Measurements from ENCODE around the gene CFAP299. TPM values are rescaled to one million over a fixed set of nuclear protein-coding genes. Genes with fewer than 3 reads are reported as not detected.

CFAP299 gene
- total RNA-seq, 1 experiment from 2014 or later, result not detected

GRCh38 chr4:80576796-80577195 lies 241.3 kb downstream of the CFAP299 start:
- Histone ChIP-seq H3K4me1 (ENCODE audit: insufficient read depth, low read length, poor library complexity, severe bottlenecking) (no peaks in the 10 kb centered on the region), H3K27ac (ENCODE audit: low read depth, low read length, poor library complexity, severe bottlenecking) (no peak overlapping the region), H3K36me3 (ENCODE audit: insufficient read depth, low read length, poor library complexity, severe bottlenecking) (no peaks in the 10 kb centered on the region), H3K4me3 (ENCODE audit: low read depth, low read length, poor library complexity, severe bottlenecking) (no peak overlapping the region), H3K27me3 (replicated peaks; ENCODE audit: insufficient read depth, low read depth, low read length, poor library complexity) (no peaks in the 10 kb centered on the region), H3K9me3 (ENCODE audit: low read depth, low read length, poor library complexity, severe bottlenecking) (no peaks in the 10 kb centered on the region)
- TF ChIP-seq EZH2 (IDR thresholded peaks at IDR 0.05; ENCODE audit: borderline replicate concordance, low read depth, low read length, poor library complexity, severe bottlenecking) (no peak), CTCF (conservative IDR thresholded peaks at IDR 0.05; ENCODE audit: low read depth, low read length) (no peak)
- intact Hi-C loops (cut with micrococcal nuclease; ENCODE audit: unreplicated experiment), result no loop called here
- BruUV-seq (replicated peaks), result no TSS peak
- CTCF ChIA-PET, result no interaction called here
- POLR2A ChIA-PET (ENCODE audit: low non-redundant PET), result no interaction called here
- DNase-seq (ENCODE audit: low spot score), result no peak

DNA sequence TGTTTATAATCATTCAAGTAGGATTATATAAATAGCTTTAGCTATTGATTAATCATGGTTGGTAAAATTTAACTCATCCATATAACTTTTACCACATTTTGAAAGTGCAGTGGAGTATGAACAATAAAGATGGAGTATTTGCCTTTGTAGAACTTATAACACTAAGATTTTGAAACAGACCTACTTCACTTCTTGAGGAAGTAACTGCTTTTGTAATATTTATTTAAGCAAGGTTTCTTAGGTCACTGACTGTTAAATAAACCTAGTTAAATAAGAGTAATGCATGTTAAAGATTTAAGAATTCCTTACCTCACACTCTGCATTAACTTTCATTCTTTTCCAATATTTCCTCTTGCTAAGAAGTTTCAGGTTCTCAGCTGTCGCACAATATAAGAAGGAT lies 242.5 kb downstream of the CFAP299 start:
- TF ChIP-seq CTCF (conservative IDR thresholded peaks at IDR 0.05; ENCODE audit: low read depth, low read length), result no peak
- no peak overlapping the region for H3K4me3 ChIP-seq (ENCODE audit: low read depth, low read length, poor library complexity, severe bottlenecking)
- BruUV-seq (replicated peaks), result no TSS peak
- no peaks in the 10 kb centered on the region for H3K4me1 ChIP-seq (ENCODE audit: insufficient read depth, low read length, poor library complexity, severe bottlenecking)
- no peaks in the 10 kb centered on the region for H3K36me3 ChIP-seq (ENCODE audit: insufficient read depth, low read length, poor library complexity, severe bottlenecking)
- H3K9me3 ChIP-seq (ENCODE audit: low read depth, low read length, poor library complexity, severe bottlenecking), result no peaks in the 10 kb centered on the region
- no peak overlapping the region for H3K27ac ChIP-seq (ENCODE audit: low read depth, low read length, poor library complexity, severe bottlenecking)
- no peaks in the 10 kb centered on the region for H3K27me3 ChIP-seq (replicated peaks; ENCODE audit: insufficient read depth, low read depth, low read length, poor library complexity)
- CTCF ChIA-PET, result no interaction called here
- intact Hi-C loops (cut with micrococcal nuclease; ENCODE audit: unreplicated experiment), result no loop called here
- POLR2A ChIA-PET (ENCODE audit: low non-redundant PET), result no interaction called here
- DNase-seq (ENCODE audit: low spot score), result no peak

DNA sequence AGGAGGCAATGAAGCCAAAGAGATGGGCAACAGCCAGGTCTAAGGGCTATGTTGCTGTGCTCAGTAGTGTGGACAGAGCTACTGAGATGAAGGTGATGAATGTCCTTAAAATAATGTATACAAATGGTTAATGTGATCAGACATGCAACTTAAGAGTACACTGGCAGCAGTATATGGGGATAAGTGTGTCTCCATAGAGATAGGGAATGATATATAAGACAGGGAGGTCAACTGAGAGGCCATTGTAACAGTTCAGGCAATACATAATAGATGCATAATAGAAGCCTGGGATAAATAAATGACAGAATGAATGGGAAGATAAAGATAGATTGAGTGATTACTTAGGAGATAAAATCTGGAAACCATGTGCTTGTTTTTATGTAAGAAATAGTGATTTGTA lies 250.0 kb downstream of the CFAP299 start:
- BruUV-seq (replicated peaks), result no TSS peak
- CTCF ChIA-PET, result no interaction called here

More for the DNA sequence above, 250.0 kb downstream of the CFAP299 start:
- H3K4me3 ChIP-seq (ENCODE audit: low read depth, low read length, poor library complexity, severe bottlenecking), result no peak overlapping the region
- H3K36me3 ChIP-seq (ENCODE audit: insufficient read depth, low read length, poor library complexity, severe bottlenecking), result no peaks in the 10 kb centered on the region
- TF ChIP-seq EZH2 (IDR thresholded peaks at IDR 0.05; ENCODE audit: borderline replicate concordance, low read depth, low read length, poor library complexity, severe bottlenecking), result no peak
- TF ChIP-seq CTCF (conservative IDR thresholded peaks at IDR 0.05; ENCODE audit: low read depth, low read length), result no peak
- H3K27ac ChIP-seq (ENCODE audit: low read depth, low read length, poor library complexity, severe bottlenecking), result no peak overlapping the region
- H3K4me1 ChIP-seq (ENCODE audit: insufficient read depth, low read length, poor library complexity, severe bottlenecking), result no peaks in the 10 kb centered on the region
- POLR2A ChIA-PET (ENCODE audit: low non-redundant PET), result no interaction called here
- DNase-seq (ENCODE audit: low spot score), result no peak
- no peaks in the 10 kb centered on the region for H3K9me3 ChIP-seq (ENCODE audit: low read depth, low read length, poor library complexity, severe bottlenecking)
- H3K27me3 ChIP-seq (replicated peaks; ENCODE audit: insufficient read depth, low read depth, low read length, poor library complexity), result no peaks in the 10 kb centered on the region
- intact Hi-C loops (cut with micrococcal nuclease; ENCODE audit: unreplicated experiment), result no loop called here
